ENCODE results near the gene CYRIA.
A peak's percentile ranks its signal among the peaks of the same experiment; 100 is the strongest.

CYRIA gene

DNA sequence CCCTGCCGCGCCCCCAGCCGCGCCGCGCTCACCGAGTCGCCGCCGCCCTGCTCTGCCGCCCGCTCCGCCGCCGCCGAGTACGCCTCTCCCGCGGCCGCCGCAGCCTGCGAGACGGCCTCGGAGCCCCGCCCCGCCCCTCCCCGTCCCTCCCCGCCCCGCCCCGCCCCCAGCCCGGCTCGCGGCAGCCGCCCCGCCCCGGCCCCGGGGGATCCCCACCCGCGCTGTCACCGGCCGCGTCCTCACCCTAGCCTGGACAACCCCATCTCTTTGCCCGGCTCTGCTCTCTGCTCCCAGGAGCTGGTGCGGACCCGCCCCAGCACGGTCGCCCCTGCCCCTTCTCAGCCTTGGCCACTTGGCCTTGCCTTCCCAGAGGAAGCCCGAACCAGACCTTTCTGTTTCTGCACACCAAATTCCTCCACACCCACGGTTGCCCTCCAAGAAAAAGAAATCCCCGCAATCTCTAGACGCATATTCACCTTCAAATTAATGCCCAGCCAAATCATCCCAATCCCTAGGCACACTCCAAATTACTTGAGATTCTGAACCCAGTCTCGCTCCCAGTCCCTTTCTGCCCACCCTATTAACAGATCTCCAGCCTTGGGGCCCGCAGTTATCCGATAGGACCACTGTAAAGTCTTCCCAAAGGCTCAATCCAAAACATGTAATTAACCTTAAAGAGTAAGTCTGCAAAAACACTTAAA, at the start of gene CYRIA:
TSS of gene CYRIA (minus strand) at position 87 of the 701 bp plus-strand sequence. CDS start 77,715 bp downstream, outside the sequence.
- TF ChIP-seq CTCF (IDR thresholded peaks at IDR 0.05; ENCODE audit: insufficient read depth, low read depth, low read length, missing control alignments), result no peak
- DNase-seq (ENCODE audit: low read depth), result peak; percentile 57
- peak within 1 kb of the TSS; percentile 54 for H3K4me3 ChIP-seq (ENCODE audit: low read depth, low read length)

DNA sequence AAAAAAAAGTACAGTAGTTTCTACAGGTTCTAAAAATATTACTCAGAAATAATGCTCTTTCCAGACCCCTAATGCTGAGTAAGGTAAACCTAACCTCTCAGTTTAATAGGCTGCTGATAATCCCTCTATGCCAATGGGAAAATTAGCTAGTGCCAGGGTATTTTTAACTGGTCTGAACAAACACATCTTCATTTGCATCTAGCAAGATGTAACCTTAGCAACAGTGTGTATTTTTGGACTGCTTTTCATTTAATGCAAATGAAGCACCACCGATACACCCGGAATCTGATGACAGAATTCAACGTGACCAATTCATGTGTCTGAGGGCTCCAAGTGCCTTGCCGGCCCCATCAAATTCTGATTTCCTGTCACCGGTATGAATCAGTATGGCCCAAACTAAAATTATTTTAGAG, 47.4 kb upstream of the CYRIA start:
- H3K4me3 ChIP-seq (ENCODE audit: low read depth, low read length), result no peak overlapping the region
- no peak for TF ChIP-seq CTCF (IDR thresholded peaks at IDR 0.05; ENCODE audit: insufficient read depth, low read depth, low read length, missing control alignments)
- peak; percentile 70 for DNase-seq (ENCODE audit: low read depth)

GRCh38 chr2:16709769-16710168, 44.1 kb upstream of the CYRIA start:
- no peak overlapping the region for H3K4me3 ChIP-seq (ENCODE audit: low read depth, low read length)
- no peak for TF ChIP-seq CTCF (IDR thresholded peaks at IDR 0.05; ENCODE audit: insufficient read depth, low read depth, low read length, missing control alignments)
- DNase-seq (ENCODE audit: low read depth), result no peak

DNA sequence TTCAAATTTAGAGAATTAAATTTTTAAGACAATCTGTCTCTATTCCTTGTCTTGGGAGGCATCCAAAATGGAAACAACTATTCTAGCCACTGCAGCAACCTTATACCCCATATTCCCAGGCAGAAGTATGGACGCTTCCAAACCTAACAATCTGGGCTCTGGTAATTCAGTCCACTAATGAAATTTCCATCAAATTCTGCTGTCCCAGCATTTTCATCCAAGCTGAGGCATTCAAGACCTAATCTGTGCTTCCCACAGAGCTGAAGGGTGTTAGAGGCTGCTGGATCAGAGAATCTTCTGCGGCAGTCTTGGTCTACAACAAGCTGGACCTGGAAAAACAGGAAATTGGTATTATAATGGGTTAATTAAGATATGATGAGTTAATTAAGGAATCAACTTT, 42.5 kb upstream of the CYRIA start:
- DNase-seq (ENCODE audit: low read depth), result no peak
- no peak for TF ChIP-seq CTCF (IDR thresholded peaks at IDR 0.05; ENCODE audit: insufficient read depth, low read depth, low read length, missing control alignments)
- H3K4me3 ChIP-seq (ENCODE audit: low read depth, low read length), result no peak overlapping the region

GRCh38 chr2:16707014-16707623, 41.5 kb upstream of the CYRIA start:
- TF ChIP-seq CTCF (IDR thresholded peaks at IDR 0.05; ENCODE audit: insufficient read depth, low read depth, low read length, missing control alignments), result no peak
- H3K4me3 ChIP-seq (ENCODE audit: low read depth, low read length), result no peak overlapping the region
- no peak for DNase-seq (ENCODE audit: low read depth)

GRCh38 chr2:16700551-16701259, 35.1 kb upstream of the CYRIA start:
- no peak for TF ChIP-seq CTCF (IDR thresholded peaks at IDR 0.05; ENCODE audit: insufficient read depth, low read depth, low read length, missing control alignments)
- H3K4me3 ChIP-seq (ENCODE audit: low read depth, low read length), result no peak overlapping the region
- DNase-seq (ENCODE audit: low read depth), result no peak
